GM13977 (cell line): ENCODE measurements around the gene TMEM163.

ENCODE experiments used
- DNase-seq: peaks from one replicate; pipeline ENCODE4 v3.0.0; 2012; ENCODE audit warnings: low spot score
- CTCF ChIP-seq: IDR thresholded peaks from 2 replicates; pipeline ENCODE4 v1.5.1; 2012; ENCODE audit warnings: mild to moderate bottlenecking, control low read depth; ENCODE audit not compliant: insufficient read depth; ENCODE audit errors: extremely low read depth, missing control alignments
- in situ Hi-C: fragments of 300-500 bp; cut with MboI; formaldehyde crosslinking; loops from one replicate; pipeline ENCODE4 v1.12.0; 2022; ENCODE audit warnings: low sequenced_read_pairs, low pct_unique_long_range_greater_than_20kb, mixed read lengths, inconsistent platforms; ENCODE audit not compliant: unreplicated experiment

Gene TMEM163

GRCh38 chr2:134549104-134549503 is 169.7 kb downstream of the TMEM163 start:
- no peak for TF ChIP-seq CTCF
- DNase-seq, result no peak
- in situ Hi-C loops, result no loop called here

GRCh38 chr2:134540990-134541389 is 177.8 kb downstream of the TMEM163 start:
- in situ Hi-C loops, result no loop called here
- no peak for DNase-seq
- TF ChIP-seq CTCF, result no peak

- no peak for TF ChIP-seq CTCF
- in situ Hi-C loops, result no loop called here
- DNase-seq, result no peak
Measured at GRCh38 chr2:134539981-134540380, 178.8 kb downstream of the TMEM163 start.

- no peak for DNase-seq
- no peak for TF ChIP-seq CTCF
- in situ Hi-C loops, result no loop called here
Measured at GRCh38 chr2:134537702-134538101, 181.1 kb downstream of the TMEM163 start.

- DNase-seq, result no peak
- in situ Hi-C loops, result no loop called here
- TF ChIP-seq CTCF, result no peak
Measured at GRCh38 chr2:134537121-134537520, 181.7 kb downstream of the TMEM163 start.

GRCh38 chr2:134536296-134536695 is 182.5 kb downstream of the TMEM163 start:
- DNase-seq, result no peak
- in situ Hi-C loops, result no loop called here
- TF ChIP-seq CTCF, result no peak

GRCh38 chr2:134532537-134532936 is 186.3 kb downstream of the TMEM163 start:
- no peak for TF ChIP-seq CTCF
- no peak for DNase-seq
- in situ Hi-C loops, result no loop called here
